VCaP (cell line): ENCODE data around the gene BID.

Source experiments
- H3K27ac ChIP-seq: fragments of 450-650 bp; 2 replicates; pipeline ENCODE4 v1.5.1; 2017
- TF ChIP-seq, protein P1 (sequence below): fragments of 450-650 bp; conservative IDR thresholded peaks from 2 replicates; pipeline ENCODE4 v1.5.1; 2017; ENCODE audit warnings: mild to moderate bottlenecking, moderate library complexity

Gene BID

DNA sequence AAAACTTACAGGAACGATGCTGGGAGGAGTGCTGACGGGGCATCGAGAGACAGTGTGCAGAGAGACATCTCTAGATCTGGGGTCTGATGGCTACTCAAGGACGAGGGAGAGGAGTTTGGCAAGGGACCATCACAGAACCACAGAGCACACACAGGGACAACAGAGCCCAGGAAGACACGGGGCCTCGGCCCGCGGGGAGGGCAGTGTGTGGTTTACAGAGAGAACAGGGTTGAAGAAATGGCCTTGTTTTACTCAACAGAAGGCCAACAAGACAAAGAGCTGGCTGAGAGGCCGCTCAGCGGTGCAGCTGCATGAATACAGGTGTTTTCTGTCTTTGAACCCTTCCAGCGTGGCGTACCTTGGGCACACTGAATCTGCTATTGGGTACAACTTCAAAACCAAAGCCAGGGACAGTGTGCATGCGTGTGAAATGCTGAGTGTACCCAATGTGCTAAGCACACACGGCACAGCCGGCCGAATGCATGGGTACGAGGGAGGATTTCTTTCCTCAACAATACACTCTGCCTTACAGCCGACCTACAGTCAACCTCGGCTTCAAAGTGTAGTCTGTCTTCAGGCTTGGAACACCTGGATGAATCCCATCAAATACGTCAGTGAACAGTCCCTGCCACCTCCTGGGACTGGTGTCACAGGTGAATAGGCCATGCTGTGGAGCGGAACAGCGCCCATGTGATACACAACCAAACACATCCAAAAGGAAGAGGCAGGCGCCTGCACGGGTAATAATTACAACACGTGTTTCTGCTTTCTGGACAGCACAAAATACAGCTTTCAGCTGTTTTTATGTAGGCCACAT is 20.7 kb upstream of the BID start:
- no peak overlapping the region for H3K27ac ChIP-seq
- TF ChIP-seq, protein P1, sequence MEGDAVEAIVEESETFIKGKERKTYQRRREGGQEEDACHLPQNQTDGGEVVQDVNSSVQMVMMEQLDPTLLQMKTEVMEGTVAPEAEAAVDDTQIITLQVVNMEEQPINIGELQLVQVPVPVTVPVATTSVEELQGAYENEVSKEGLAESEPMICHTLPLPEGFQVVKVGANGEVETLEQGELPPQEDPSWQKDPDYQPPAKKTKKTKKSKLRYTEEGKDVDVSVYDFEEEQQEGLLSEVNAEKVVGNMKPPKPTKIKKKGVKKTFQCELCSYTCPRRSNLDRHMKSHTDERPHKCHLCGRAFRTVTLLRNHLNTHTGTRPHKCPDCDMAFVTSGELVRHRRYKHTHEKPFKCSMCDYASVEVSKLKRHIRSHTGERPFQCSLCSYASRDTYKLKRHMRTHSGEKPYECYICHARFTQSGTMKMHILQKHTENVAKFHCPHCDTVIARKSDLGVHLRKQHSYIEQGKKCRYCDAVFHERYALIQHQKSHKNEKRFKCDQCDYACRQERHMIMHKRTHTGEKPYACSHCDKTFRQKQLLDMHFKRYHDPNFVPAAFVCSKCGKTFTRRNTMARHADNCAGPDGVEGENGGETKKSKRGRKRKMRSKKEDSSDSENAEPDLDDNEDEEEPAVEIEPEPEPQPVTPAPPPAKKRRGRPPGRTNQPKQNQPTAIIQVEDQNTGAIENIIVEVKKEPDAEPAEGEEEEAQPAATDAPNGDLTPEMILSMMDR = no peak

GRCh38 chr22:17792854-17793434 is 18.7 kb upstream of the BID start:
- TF ChIP-seq, protein P1 = no peak
- no peak overlapping the region for H3K27ac ChIP-seq

GRCh38 chr22:17792299-17792698 is 18.0 kb upstream of the BID start:
- no peak overlapping the region for H3K27ac ChIP-seq
- TF ChIP-seq, protein P1 = no peak

- no peak overlapping the region for H3K27ac ChIP-seq
- TF ChIP-seq, protein P1 = no peak
Observed at GRCh38 chr22:17791196-17791595, 16.9 kb upstream of the BID start.

- TF ChIP-seq, protein P1 = no peak
- no peak overlapping the region for H3K27ac ChIP-seq
Observed at GRCh38 chr22:17789379-17790200, 15.3 kb upstream of the BID start.

DNA sequence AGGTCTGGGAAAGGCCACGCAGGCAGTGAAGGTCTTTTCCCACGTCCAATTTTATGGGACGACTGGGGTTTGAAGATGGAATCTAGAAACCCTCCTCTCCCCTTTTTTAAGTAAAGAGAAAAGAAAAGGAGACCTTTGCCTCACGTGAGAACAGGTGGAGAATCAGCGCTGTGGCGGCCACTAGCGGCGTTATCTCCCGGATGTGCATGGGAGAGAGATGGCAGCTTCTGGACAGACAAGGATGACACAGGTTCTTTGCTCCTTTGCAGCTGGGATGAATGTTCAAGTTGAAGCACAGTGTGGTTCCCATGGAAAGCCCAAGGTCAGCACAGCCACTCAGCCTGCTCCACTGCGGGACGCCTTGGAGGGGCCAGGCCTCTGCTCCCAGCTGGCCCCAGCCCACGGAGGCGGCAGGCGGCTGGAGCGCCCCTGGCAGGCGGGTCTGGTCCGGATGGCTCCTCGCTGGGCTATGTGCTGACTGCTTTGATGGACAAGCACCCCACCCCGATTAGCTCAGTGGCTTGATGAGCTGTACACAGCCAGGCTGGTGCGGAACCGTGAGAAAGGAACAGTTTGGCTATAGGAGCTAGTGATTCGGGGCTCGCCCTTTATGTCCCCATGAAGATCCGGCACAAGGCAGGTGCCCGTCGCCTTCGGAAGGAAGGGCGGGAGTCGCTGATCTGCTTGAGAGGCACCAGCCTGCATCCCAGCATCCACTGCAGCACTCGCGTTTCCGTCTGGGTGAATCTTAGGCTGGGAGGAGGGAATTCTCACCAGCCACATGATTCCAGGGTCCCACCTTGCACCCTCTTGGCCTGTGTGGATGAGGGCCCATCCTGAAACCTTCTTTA is 14.5 kb upstream of the BID start:
- TF ChIP-seq, protein P1 = no peak; the same call in 1 of the 2 replicates
- H3K27ac ChIP-seq = no peak overlapping the region
